D341Med (cell line): Measurements from ENCODE around the gene SLC5A1.

Experiments used
- DNase-seq: peaks from one replicate; pipeline ENCODE4 v3.0.0; 2012; ENCODE audit warnings: low spot score

Gene SLC5A1

GRCh38 chr22:32050678-32051515 is 7.8 kb downstream of the SLC5A1 start:
- DNase-seq, result no peak

DNA sequence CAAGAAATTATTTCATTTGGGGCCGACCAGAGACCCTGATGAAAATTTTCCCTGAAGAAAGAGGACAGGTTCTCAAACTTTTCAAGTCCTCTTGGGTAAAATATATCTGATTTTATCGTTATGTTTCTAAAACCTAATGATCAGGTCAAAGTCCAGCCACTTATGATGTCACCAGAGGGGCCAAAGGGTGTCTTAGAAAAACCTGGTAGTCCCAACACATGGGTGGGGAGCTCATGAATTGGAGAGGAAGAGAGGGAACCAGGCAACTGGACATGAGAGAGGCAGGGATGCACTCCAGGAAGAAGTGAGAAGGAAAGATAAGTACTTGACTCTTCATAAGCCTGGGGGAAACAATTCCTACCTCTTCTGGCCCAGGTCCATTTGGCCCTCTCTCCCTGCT is 9.2 kb downstream of the SLC5A1 start:
- DNase-seq, result no peak

DNA sequence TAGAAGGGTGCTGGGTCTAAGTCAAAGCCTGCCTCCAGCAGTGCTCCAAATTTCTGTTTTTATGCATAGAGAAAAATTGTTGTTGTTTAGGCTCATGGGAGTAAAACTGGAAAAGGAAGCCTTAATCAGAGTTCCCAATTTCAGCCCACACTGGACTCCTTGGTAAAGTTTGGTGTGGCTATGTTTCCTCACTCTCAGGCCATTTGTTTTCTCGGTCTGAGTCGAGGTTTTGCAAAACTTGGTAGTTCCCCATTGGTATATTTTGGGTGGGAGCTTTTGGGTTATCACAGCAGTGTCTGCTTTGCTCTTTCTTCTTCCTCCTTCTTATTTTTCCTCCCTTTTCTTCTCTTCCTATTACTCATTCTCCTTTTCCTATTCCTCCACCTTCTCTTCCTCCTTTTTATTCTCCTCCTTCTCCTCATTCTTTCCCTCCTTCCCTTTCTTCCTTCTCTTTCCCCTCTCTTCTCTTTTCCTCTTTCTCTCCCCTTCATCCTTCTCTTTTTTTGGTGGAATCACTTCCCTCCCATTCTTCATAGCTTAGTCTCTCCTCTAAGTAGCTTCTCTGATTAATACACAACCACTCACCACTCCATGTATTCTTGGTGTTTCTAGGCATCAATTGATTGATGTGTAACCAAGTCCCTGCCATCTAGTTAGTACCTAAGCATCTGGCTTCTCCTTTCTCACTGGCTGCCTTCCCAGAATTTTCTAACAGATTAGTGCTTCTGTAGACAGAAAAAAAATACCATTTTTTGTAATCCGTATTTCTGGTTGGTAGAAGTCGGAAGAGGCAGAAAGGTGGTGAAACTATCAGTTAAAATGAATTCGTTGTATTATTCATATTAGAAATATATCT is 10.1 kb downstream of the SLC5A1 start:
- DNase-seq, result no peak

DNA sequence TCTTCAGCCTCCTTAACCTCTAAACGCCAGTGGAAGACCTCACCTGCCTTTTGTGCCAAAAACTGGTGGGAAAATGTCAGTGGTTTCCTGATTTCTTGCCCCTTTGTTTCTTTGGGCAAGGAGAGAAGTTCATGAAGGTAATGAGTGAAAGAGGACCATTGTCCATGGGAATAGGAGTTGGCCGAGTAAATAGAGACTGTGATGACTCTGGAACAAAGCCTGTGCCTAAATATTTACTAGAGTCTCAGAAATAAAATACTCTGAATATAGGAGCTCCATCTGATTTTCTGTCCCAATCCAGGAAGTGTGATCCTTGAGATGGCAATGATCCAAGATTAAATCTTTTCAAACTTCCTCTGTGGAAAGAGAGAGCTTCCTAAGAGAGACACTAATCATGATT is 12.0 kb downstream of the SLC5A1 start:
- no peak for DNase-seq

DNA sequence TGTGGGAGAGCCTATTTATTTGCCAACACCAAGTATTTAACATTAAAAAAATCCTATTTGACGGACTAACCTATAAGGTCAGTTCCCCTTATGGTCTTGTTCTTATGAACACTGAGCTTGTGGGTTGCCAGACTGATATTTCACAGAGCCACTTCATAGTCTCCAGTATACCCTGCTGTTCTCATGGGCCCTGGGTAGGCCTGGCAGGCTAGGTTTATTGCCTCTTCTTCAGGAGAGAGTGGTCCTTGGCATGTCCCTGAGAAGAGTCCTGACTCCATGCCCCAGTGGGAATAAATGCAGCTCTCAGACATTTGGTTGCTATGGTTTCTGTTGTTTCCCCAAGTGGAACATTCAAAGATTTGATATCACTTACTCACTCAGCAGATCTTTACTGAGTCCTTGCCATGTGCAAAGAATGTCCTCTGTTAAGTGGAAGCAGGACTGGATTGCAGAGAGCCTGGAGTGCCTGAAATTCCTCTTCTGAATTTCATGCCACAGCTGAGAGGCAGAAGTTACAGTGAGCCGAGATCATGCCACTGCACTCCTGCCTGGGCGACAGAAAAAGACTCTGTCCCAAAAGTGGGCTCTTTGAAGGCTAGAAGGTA is 15.7 kb downstream of the SLC5A1 start:
- no peak for DNase-seq

- no peak for DNase-seq
Measured at GRCh38 chr22:32059426-32059825, 16.4 kb downstream of the SLC5A1 start.

GRCh38 chr22:32063701-32064100 is 20.6 kb downstream of the SLC5A1 start:
- DNase-seq, result no peak

- no peak for DNase-seq
Measured at GRCh38 chr22:32066820-32067219, 23.8 kb downstream of the SLC5A1 start.

DNA sequence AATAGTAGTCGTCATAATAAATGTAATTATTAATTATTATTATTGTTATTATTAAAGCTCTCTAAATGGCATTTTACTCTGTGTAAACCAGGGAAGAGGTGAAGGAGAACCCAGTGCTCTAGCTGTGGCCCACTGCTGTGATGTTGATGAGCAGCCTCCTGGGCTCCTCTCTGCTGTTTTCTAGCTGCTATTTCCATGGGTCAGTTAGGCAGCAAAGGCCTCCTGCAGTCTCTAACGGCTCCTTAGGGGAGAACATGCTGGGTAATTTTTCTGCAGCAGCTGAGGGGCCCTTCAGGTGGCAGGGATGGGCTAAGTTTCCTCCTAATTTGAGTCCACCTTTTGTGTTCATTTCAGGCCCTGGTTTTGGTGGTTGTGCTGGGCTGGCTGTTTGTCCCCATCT is 24.6 kb downstream of the SLC5A1 start:
- DNase-seq, result no peak

DNA sequence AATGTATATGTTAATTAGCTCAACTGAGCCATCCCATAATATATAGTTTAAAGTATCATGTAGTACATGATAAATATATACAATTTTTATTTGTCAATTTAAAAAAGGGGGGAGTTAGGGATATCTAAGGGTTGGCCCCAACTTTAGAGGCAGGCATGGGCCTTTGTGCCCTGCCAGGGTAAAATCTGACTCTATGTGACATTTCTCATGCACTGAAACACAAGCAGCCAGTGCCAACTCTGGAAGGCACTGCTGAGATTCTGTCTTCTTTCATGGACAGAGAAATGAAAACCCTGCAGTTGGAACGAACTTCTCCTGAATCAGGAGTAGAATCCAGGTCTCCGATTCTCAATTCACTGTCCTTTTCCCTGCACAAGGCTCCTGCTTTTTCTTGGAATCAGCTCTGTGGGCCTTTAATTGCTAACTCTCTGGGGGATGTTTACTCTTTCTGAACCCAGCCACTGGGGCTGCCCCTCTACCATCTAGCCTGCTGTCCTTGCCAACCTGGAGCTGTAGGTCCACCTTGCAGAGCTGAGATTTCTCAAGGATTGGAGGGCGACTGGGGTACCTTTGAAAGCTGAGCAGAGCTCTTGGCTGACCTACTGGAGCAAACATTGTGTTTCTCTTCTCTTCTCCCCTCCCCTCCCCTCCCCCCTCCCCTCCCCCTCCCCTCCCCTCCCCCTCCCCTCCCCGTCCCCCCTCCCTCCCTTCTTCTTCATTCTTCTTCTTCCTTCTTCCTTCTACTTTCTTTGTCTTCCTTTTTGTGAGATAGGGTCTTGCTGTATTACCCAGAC is 26.7 kb downstream of the SLC5A1 start:
- DNase-seq, result no peak

- no peak for DNase-seq
Measured at GRCh38 chr22:32073262-32073661, 30.2 kb downstream of the SLC5A1 start.

- DNase-seq, result no peak
Measured at GRCh38 chr22:32073823-32074380, 30.8 kb downstream of the SLC5A1 start.

GRCh38 chr22:32075997-32076760 is 33.1 kb downstream of the SLC5A1 start:
- no peak for DNase-seq

DNA sequence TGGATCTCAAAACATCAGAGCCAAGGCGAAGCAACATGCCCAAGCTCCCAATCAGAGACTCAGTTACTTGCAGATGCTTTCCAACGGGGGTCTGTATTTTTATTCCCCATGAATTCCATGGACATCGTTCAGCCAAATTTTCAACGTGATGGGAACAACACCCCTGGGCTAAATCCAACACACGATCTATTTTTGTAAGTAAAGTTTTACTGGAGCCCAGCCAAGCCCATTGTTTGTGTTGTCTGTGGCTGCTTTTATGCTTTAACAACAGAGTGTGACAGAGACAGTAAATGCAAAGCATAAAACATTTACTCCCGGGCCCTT is 33.7 kb downstream of the SLC5A1 start:
- no peak for DNase-seq

- DNase-seq, result no peak
Measured at GRCh38 chr22:32077151-32077550, 34.1 kb downstream of the SLC5A1 start.

DNA sequence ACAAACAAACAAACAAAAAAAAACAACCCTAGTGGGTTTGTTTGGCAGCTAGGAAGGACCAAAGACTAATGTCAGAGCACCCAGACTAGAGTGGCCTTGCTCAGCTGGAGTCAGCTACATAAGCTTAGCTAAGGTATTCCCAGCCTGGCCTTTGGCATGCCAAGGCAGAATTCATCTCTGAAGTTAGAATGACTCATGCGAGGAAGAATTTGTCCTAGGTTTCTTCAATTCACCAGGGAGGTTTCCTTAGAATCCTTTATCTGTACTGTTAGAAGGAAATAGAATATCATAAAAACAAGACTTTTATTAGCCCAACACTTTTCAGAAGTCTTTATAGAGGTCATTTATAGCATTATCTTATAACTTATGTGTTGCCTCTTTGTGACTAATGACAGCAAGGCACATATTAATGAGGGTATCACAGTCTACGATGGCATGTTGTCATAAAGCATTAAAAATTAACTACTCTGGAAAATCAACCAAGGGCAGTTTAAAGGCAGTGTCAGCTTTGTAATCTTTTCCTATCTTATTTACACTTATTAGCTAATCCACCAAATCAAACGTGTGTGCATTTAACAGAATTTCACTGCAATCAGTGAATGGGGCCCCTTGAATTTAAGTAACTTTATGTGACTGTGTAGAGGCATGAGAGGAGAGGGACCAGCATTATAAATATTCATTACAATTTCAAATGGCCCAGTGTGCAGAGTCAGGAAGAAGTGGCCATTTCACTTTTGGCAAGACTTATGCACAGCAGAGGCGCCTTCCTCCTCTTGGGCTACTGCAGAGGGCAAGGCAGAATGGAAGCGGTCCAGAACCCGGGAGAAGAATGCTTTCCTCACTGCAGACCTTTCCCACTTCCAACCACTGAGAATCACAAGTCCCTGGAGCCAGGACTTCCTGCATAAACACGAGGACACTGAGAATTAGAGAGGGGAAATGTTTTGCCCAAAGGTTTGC is 36.3 kb downstream of the SLC5A1 start:
- DNase-seq, result no peak

DNA sequence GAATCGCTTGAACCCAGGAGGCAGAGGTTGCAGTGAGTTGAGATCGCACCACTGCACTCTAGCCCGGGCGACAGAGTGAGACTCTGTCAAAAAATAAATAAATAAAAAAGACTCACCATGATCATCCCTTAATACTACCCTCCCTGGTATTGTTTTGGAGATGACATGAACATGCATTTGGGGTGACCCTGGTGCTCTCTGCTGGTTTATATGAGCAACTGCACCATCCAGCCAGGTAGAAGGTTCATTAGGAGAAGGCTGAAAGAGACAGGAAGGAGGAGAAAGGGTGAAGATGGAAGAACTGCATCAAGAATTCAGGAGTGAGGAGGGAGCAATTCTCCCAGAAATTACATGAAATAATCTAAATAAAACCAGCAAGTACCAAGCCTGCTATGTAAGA is 37.8 kb downstream of the SLC5A1 start:
- DNase-seq, result peak; percentile 66

GRCh38 chr22:32082331-32082730 is 39.3 kb downstream of the SLC5A1 start:
- DNase-seq, result no peak

GRCh38 chr22:32083000-32083399 is 39.9 kb downstream of the SLC5A1 start:
- no peak for DNase-seq

DNA sequence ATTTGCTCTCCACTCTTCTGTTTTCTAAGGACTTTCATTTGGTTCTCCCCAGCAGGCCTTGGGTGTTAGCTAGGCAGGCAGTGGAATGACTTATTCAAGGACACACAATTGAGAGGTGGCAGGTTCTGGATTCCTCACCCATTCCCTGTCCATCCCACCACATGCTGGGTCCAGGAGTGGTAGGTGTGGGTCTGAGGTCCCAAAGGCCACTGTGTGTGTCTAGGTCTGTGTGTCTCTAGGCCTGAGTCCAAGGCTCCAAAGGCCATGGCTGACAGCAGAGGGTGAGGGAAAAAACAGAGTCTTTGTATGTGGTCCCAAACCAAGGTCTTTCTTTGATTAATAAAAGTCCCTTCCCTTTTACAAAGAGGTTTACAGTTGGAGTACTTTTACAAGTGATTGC is 40.8 kb downstream of the SLC5A1 start:
- DNase-seq, result no peak
